Effector memory CD4-positive, alpha-beta T cell (primary cell): ENCODE measurements around the gene RNF180.

Source experiments
- DNase-seq, 3 donors: peaks; one replicate each; pipeline ENCODE4 v3.0.0-alpha.2; 2020
- H3K27ac ChIP-seq: 2 replicates; pipeline ENCODE4 v1.7.0; 2013; ENCODE audit warnings: mild to moderate bottlenecking, low read length, moderate library complexity; ENCODE audit not compliant: insufficient read depth, poor library complexity, severe bottlenecking
- H3K27me3 ChIP-seq: replicated peaks from 2 replicates; pipeline ENCODE4 v1.7.0; 2013; ENCODE audit warnings: mild to moderate bottlenecking, low read length; ENCODE audit not compliant: insufficient read depth, control insufficient read depth, poor library complexity, severe bottlenecking
- H3K36me3 ChIP-seq: 2 replicates; pipeline ENCODE4 v1.7.0; 2013; ENCODE audit warnings: mild to moderate bottlenecking, low read length, moderate library complexity; ENCODE audit not compliant: control insufficient read depth, insufficient read depth
- H3K4me1 ChIP-seq: 2 replicates; pipeline ENCODE4 v1.7.0; 2013; ENCODE audit warnings: low read length, mild to moderate bottlenecking; ENCODE audit not compliant: control insufficient read depth, insufficient read depth, poor library complexity, severe bottlenecking
- H3K4me3 ChIP-seq: 2 replicates; pipeline ENCODE4 v1.7.0; 2013; ENCODE audit warnings: low read length, low read depth, mild to moderate bottlenecking; ENCODE audit not compliant: insufficient read depth, poor library complexity, severe bottlenecking
- H3K9me3 ChIP-seq: 2 replicates; pipeline ENCODE4 v1.7.0; 2013; ENCODE audit warnings: mild to moderate bottlenecking, low read length, moderate library complexity; ENCODE audit not compliant: control insufficient read depth
- total RNA-seq, 3 donors: gene quantifications; one replicate each; lab custom pipeline; 2026; lab: John Stamatoyannopoulos, UW

Gene RNF180, protein sequence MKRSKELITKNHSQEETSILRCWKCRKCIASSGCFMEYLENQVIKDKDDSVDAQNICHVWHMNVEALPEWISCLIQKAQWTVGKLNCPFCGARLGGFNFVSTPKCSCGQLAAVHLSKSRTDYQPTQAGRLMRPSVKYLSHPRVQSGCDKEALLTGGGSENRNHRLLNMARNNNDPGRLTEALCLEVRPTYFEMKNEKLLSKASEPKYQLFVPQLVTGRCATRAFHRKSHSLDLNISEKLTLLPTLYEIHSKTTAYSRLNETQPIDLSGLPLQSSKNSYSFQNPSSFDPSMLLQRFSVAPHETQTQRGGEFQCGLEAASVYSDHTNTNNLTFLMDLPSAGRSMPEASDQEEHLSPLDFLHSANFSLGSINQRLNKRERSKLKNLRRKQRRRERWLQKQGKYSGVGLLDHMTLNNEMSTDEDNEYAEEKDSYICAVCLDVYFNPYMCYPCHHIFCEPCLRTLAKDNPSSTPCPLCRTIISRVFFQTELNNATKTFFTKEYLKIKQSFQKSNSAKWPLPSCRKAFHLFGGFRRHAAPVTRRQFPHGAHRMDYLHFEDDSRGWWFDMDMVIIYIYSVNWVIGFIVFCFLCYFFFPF
- 0 reads per million in 3 donors for total RNA-seq

DNA sequence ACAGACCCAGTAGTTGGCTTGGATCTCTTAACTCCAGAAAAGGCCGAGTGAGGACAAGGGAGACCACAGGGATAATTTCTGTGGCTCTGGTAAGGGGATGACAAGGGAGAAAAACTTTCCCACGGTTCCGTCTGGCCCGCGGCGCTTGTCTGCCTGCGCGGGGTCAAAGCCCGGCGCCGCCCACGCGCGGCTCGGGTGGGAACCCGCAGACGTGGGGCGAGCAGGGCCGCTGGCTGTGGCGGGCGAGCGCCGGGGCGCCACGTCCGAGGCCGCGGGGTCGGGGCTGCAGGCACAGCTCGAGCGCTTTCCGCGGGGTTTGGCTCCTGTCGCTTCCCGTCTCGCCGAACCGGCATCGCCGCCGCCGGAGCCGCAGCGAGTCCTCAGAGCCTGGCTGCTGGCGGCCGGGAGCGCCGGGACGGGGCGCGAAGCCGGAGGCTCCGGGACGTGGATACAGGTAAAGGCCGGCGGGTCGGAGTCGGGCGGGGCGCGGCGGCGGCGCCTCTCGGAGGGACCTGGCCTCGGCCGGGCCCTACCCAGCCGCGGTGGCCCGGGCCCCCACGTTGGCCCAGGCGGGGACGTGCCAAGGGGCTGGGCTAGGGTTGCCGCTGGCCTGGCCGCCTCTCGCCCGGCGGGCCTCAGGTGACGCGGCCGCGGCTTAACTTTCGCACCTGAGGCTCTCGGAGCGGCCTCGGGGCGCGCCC is at the start of gene RNF180:
Gene RNF180, plus strand, starts transcription at position 344 of the 701 bp plus-strand sequence. CDS start 34,965 bp downstream, outside the sequence.
- no peak for DNase-seq
- no peaks in the 10 kb centered on the region for H3K36me3 ChIP-seq
- H3K27ac ChIP-seq: no peak within 1 kb of the TSS
- H3K27me3 ChIP-seq: peaks cover 5% of the 10 kb centered on the region
- no peaks in the 10 kb centered on the region for H3K9me3 ChIP-seq
- no peak within 1 kb of the TSS for H3K4me3 ChIP-seq
- no peaks in the 10 kb centered on the region for H3K4me1 ChIP-seq

DNA sequence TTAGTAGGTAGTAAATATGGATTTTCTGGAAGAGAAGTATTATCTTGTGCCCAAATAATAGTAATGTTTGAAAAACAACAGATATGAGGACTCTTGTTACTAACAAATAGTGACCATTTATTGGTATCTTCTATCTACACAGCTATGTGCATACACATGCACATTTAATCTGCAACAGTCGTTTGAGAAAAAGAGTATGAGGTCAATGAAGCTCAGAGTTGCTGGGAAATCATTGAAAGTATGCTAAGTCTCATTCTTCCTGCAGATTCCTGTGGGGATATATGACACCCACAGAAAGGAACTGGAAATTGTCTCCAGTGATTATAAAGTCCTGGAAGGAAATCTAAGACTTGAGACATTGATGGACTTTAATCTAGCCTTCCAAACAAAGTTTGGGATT is 40.1 kb upstream of the RNF180 start:
- no peak for DNase-seq
- H3K27ac ChIP-seq: no peak overlapping the region

DNA sequence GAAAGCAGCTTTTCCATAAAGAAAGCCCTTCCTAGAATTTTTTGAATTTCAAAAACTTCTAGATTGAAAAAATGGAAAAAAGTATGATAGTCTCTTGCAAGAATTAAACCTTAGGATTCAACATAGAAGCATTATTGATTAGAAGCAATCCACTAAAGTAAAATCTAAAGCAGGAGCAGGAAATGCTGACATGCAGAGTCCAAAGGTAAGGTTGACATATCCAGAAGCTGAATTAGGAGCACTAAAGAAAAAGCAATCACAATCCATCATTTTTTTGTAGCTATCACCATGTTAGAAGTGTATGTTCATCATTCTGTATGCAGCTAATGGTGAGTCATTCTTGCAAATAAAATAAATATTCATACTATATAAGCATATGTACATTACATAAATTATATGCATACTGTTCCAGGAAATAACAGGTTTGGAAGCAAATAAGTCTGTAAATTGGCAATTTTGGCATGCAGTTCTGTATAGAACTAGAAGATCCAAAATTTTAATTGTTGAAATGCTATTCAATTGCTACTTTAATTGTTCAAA is 39.4 kb upstream of the RNF180 start:
- no peak for DNase-seq
- no peak overlapping the region for H3K27ac ChIP-seq
- no peaks in the 10 kb centered on the region for H3K36me3 ChIP-seq
- H3K4me1 ChIP-seq: no peaks in the 10 kb centered on the region
- no peaks in the 10 kb centered on the region for H3K9me3 ChIP-seq
- H3K27me3 ChIP-seq: no peaks in the 10 kb centered on the region
- no peak overlapping the region for H3K4me3 ChIP-seq

More for the DNA sequence above, 40.1 kb upstream of the RNF180 start:
- Histone ChIP-seq H3K9me3 (no peaks in the 10 kb centered on the region), H3K4me3 (no peak overlapping the region), H3K4me1 (no peaks in the 10 kb centered on the region), H3K36me3 (no peaks in the 10 kb centered on the region), H3K27me3 (no peaks in the 10 kb centered on the region)

DNA sequence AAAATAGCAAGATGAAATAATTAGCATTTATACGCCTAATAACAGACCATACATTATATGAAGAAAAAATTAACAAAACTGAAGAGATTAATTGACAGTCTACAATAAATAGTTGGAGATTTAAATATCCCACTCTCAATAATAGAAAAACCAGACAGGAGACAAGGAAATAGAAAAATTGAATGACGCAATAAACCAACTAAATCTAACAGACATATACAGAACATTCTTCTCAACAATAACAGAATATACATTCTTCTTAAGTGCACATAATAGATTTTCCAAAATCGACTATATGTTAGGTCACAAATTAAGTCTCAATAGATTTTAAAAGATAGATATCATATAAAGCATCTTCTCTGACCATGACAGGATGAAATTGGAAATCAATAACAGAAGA is 25.6 kb upstream of the RNF180 start:
- Histone ChIP-seq H3K36me3 (no peaks in the 10 kb centered on the region), H3K27ac (no peak overlapping the region), H3K4me1 (no peaks in the 10 kb centered on the region), H3K9me3 (no peaks in the 10 kb centered on the region), H3K4me3 (no peak overlapping the region), H3K27me3 (no peaks in the 10 kb centered on the region)
- no peak for DNase-seq

GRCh38 chr5:64144425-64145215 is 21.0 kb upstream of the RNF180 start:
- no peaks in the 10 kb centered on the region for H3K27me3 ChIP-seq
- H3K36me3 ChIP-seq: no peaks in the 10 kb centered on the region
- H3K4me3 ChIP-seq: no peak overlapping the region
- no peak for DNase-seq
- H3K27ac ChIP-seq: no peak overlapping the region
- H3K9me3 ChIP-seq: no peaks in the 10 kb centered on the region
- no peaks in the 10 kb centered on the region for H3K4me1 ChIP-seq

DNA sequence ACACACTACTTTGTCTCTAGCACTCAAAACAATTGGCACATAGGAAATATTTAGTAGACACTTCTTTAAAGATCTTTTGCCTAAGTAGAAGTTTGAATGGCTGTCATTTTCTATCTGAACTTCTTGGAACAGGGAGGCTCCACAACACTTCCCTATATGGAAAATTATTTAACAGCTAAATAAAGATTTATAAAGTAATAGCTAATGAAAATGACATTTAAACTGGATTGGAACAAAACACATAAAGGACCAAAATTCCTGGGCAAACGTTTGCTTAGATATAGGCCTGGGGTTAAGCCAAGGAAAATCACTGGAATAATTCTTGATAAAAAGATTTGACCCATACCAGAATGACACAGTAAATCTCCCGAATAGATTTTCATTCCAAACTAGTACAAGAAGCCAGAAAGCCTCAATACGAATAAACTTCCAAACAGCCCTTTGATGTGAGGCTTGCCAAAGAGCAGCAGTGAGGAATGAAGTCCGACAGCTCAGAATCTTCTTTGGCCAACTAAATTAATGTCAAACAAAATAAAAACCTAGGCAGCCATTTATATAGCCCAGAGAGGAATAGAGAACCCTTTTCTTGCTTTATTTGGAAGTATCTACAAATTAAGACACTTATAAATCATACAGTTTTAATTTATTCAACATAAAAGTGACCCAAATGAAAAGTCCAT is 20.3 kb upstream of the RNF180 start:
- Histone ChIP-seq H3K36me3 (no peaks in the 10 kb centered on the region), H3K9me3 (no peaks in the 10 kb centered on the region), H3K4me3 (no peak overlapping the region), H3K27ac (no peak overlapping the region), H3K27me3 (no peaks in the 10 kb centered on the region), H3K4me1 (no peaks in the 10 kb centered on the region)
- no peak for DNase-seq

DNA sequence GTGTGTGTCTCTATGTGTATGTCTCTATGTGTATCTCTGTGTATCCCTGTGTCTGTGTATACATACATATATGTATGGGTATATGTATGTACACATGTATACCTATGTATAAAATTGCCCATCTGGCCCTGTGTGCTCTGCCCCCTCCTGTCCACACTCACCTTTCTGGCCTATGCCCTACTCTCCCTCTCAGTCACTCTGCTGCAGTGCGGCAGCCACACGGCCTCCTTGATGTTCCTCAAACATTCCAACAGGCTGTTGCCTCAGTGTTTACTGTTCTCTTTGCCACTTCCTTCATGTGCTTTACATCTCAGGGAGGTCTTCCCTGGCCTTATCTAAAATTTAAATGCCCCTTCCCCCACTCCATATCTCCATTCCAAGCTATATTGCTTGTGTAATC is 18.3 kb upstream of the RNF180 start:
- Histone ChIP-seq H3K4me3 (no peak overlapping the region), H3K9me3 (no peaks in the 10 kb centered on the region)

DNA sequence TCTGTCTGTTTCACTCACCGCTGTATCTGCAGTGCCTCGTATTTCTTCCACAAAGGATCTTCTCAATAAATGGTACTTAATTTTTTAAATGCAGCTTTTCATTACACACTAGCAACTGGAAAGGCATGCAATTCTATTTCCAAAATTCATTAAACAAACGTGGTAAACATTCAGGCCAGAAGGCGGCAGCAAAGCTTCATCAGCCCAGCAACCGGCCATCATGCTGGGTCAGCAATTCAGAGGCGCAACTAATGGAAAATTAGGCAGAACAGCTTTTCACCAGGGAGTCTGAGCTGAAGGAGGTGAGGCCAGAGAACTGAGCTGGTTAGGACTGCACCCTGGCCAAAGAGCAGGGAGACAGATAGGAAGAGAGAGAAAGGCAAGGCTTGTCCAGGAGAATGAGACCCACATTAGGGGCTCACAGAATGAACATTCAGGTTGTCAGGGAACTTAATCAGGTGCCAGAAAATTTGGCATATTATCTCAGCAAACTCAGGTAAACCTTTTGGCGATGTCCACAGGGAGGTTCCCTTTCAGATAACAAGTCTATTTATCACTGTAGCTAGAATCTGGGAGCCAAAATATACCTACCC is 17.7 kb upstream of the RNF180 start:
- H3K27me3 ChIP-seq: no peaks in the 10 kb centered on the region
- H3K27ac ChIP-seq: no peak overlapping the region
- no peak for DNase-seq
- no peaks in the 10 kb centered on the region for H3K4me1 ChIP-seq
- H3K36me3 ChIP-seq: no peaks in the 10 kb centered on the region
- H3K9me3 ChIP-seq: no peaks in the 10 kb centered on the region
- H3K4me3 ChIP-seq: no peak overlapping the region

More for the DNA sequence above, 18.3 kb upstream of the RNF180 start:
- no peak overlapping the region for H3K27ac ChIP-seq
- no peaks in the 10 kb centered on the region for H3K27me3 ChIP-seq
- H3K36me3 ChIP-seq: no peaks in the 10 kb centered on the region
- no peaks in the 10 kb centered on the region for H3K4me1 ChIP-seq
- no peak for DNase-seq

DNA sequence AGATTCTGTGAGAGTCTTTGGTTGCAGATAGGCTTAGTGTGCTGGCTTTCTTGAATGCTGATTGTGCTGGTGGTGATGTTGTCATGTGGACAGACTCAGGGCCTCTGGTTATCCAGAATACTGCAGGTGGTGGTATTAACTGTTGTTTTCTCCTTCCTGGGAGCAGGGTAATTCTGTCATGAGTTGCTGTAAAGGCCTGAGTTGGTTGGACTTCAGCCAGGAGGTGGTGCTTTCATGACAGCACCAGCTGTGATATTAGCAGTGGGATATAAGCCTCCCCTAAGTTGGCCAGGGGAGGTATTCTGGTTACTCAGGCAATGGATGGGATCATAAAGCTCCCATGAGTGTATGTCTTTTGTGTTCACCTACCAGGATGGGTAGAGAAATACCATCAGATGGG is 16.4 kb upstream of the RNF180 start:
- Histone ChIP-seq H3K36me3 (no peaks in the 10 kb centered on the region), H3K27ac (no peak overlapping the region), H3K4me3 (no peak overlapping the region), H3K9me3 (no peaks in the 10 kb centered on the region), H3K27me3 (no peaks in the 10 kb centered on the region), H3K4me1 (no peaks in the 10 kb centered on the region)
- DNase-seq: no peak
